HG03103 (cell line): ENCODE measurements around the gene ERGIC2.
"Not testable (repeated sequence)": the region's sequence is repeated elsewhere in the genome, so short reads cannot be mapped to it uniquely, and the experiment has no call there.

Experiments
- ATAC-seq: cut with Tn5 transposase; IDR thresholded peaks from one replicate; pipeline ENCODE4 v1.9.1; 2021; ENCODE audit warnings: low read depth; ENCODE audit not compliant: unreplicated experiment

The ERGIC2 gene

GRCh38 chr12:29380536-29381523, at the start of gene ERGIC2:
ERGIC2 (minus strand) TSS chr12:29381172; CDS start chr12:29371633, 9,539 bp downstream.
- ATAC-seq, result peak; percentile 96

- no peak for ATAC-seq
Observed at GRCh38 chr12:29430716-29431044, 49.7 kb upstream of the ERGIC2 start.

GRCh38 chr12:29429999-29430715, 49.2 kb upstream of the ERGIC2 start:
- no peak for ATAC-seq

GRCh38 chr12:29428633-29429032, 47.7 kb upstream of the ERGIC2 start:
- peak; percentile 50 for ATAC-seq

GRCh38 chr12:29427964-29428363, 47.0 kb upstream of the ERGIC2 start:
- peak; percentile 97 for ATAC-seq

- no peak for ATAC-seq
Observed at GRCh38 chr12:29426498-29426897, 45.5 kb upstream of the ERGIC2 start.

GRCh38 chr12:29425722-29426121, 44.8 kb upstream of the ERGIC2 start:
- no peak for ATAC-seq

- ATAC-seq, result no peak
Observed at GRCh38 chr12:29416748-29417147, 35.8 kb upstream of the ERGIC2 start.

- no peak for ATAC-seq
Observed at GRCh38 chr12:29415111-29415510, 34.1 kb upstream of the ERGIC2 start.

- ATAC-seq, result no peak
Observed at GRCh38 chr12:29414368-29414767, 33.4 kb upstream of the ERGIC2 start.

- ATAC-seq, result no peak
Observed at GRCh38 chr12:29405561-29405960, 24.6 kb upstream of the ERGIC2 start.

- ATAC-seq, result no peak
Observed at GRCh38 chr12:29403991-29404390, 23.0 kb upstream of the ERGIC2 start.

GRCh38 chr12:29402437-29402836, 21.5 kb upstream of the ERGIC2 start:
- ATAC-seq, result no peak

GRCh38 chr12:29398495-29398894, 17.5 kb upstream of the ERGIC2 start:
- peak; percentile 87 for ATAC-seq

GRCh38 chr12:29396774-29397173, 15.8 kb upstream of the ERGIC2 start:
- no peak for ATAC-seq

- no peak for ATAC-seq
Observed at GRCh38 chr12:29395356-29395755, 14.4 kb upstream of the ERGIC2 start.

GRCh38 chr12:29390419-29390818, 9.4 kb upstream of the ERGIC2 start:
- not testable (repeated sequence) for ATAC-seq

GRCh38 chr12:29389295-29389919, 8.4 kb upstream of the ERGIC2 start:
- ATAC-seq, result no peak

- not testable (repeated sequence) for ATAC-seq
Observed at GRCh38 chr12:29386084-29386680, 5.2 kb upstream of the ERGIC2 start.

GRCh38 chr12:29385194-29385593, 4.2 kb upstream of the ERGIC2 start:
- not testable (repeated sequence) for ATAC-seq

GRCh38 chr12:29382251-29382650, 1.3 kb upstream of the ERGIC2 start:
- no peak for ATAC-seq
